HEK293T (cell line): ENCODE results near the gene CIAPIN1.

ENCODE experiments used
- FOXA1 ChIP-seq: fragments of 450-650 bp; IDR thresholded peaks from 2 replicates; pipeline ENCODE4 v1.6.1; 2016; ENCODE audit warnings: mild to moderate bottlenecking
- SP1 ChIP-seq: fragments of 450-650 bp; IDR thresholded peaks from 2 replicates; pipeline ENCODE4 v1.6.1; 2017

DNA sequence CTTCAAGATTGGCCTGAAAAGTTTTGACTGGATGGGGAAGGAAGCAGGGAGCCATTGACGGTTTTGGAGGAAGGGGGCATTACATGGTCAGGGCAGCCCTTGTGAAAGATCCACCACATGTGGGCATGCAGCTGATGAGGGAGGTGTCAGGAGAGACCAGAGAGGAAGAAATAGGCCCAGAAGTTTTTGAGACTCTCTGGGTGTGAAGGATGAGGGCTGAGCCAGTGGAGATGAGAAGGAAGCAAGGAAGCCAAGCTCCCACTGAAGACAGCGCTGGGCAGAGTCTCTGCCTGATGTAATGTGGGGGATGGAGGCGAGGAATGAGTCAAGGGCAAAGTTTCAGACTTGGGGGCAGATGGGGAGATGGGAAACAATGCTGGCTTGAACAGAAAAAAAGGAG lies 42.1 kb downstream of the CIAPIN1 start:
- TF ChIP-seq SP1 (no peak), FOXA1 (no peak)
